NCI-H2196 (cell line): ENCODE measurements around the gene CCNL1.
"Not testable (repeated sequence)": the region's sequence is repeated elsewhere in the genome, so short reads cannot be mapped to it uniquely, and the experiment has no call there.

Source experiments
- DNase-seq: peaks from one replicate; lab custom pipeline; 2025; ENCODE audit not compliant: unreplicated experiment; lab: John Stamatoyannopoulos, UW

Gene CCNL1

GRCh38 chr3:157159762-157160657 is at the start of gene CCNL1:
TSS of gene CCNL1 (minus strand) at chr3:157160147. CDS start at chr3:157160094, 53 bp downstream.
- DNase-seq = peak; percentile 100

GRCh38 chr3:157204880-157205279 is 44.9 kb upstream of the CCNL1 start:
- DNase-seq = no peak

- DNase-seq = peak; percentile 31
These were observed 44.5 kb upstream of the CCNL1 start for GRCh38 chr3:157204431-157204830.

GRCh38 chr3:157201648-157202278 is 41.8 kb upstream of the CCNL1 start:
- peak; percentile 70 for DNase-seq

DNA sequence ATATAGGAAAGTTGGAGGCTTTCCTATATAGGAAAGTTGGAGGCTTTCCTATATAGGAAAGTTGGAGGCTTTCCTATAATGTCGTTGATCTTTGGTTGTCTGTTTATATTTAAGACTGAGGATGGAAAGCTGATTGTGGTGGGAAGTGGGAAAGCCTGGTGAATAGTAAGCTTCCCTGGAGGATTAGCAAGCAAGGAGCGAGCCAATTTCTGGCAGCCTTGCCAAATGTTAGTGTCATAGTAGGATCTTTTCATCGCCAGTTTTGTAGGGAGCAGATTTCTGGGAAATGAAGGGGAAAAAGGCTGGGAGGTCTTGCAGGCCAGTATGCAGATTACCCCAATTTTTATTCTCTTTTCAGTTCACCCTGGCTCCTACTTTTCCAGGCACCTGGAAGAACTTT is 39.9 kb upstream of the CCNL1 start:
- DNase-seq = no peak

DNA sequence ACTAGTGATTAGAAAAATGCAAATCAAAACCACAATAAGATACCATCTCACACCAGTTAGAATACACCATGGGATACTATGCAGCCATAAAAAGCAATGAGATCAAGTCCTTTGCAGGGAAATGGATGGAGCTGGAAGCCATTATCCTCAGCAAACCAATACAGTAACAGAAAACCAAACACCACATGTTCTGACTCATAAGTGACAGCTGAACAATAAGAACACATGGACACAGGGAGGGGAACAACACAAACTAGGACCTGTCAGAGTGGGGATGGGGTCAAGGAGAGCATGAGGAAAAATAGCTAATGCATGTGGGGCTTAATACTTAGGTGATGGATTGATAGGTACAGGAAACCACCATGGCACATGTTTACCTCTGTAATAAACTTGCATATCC is 36.0 kb upstream of the CCNL1 start:
- DNase-seq = no peak

- not testable (repeated sequence) for DNase-seq
These were observed 31.2 kb upstream of the CCNL1 start for GRCh38 chr3:157191149-157191548.

GRCh38 chr3:157190380-157190872 is 30.5 kb upstream of the CCNL1 start:
- DNase-seq = no peak

DNA sequence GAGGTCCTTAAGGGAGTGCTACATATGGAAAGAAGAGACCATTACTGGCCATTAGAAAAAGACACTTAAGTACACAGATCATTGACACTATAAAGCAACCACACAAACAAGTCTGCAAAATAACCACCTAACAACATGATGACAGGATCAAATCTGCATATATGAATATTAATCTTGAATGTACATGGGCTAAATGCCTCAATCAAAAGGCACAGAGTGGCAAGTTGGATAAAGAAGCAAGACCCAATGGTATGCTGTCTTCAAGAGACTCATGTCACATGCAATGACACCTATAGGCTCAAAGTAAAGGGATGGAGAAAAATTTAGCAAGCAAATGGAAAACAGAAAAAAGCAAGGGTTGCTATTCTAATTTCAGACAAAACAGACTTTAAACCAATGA is 28.4 kb upstream of the CCNL1 start:
- no peak for DNase-seq

DNA sequence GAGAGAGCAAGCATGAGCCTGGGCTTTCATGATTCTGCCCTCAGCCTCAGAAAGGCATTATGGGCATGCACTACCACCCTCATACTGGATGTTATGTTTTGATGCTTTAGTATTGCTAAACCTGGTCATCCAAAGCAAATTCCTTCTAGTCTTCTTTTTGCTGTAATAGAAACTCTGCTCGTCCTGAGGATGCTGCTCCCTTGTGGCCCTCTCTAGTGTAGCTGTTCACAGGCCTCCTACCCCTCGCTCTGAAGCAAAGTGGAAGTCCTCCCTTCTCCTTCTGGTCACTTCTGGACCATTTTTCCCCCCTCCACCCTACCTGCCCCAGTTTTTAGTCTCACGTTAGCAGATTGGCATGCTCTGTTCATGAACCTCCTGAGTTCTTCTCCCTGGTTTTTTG is 22.9 kb upstream of the CCNL1 start:
- no peak for DNase-seq

DNA sequence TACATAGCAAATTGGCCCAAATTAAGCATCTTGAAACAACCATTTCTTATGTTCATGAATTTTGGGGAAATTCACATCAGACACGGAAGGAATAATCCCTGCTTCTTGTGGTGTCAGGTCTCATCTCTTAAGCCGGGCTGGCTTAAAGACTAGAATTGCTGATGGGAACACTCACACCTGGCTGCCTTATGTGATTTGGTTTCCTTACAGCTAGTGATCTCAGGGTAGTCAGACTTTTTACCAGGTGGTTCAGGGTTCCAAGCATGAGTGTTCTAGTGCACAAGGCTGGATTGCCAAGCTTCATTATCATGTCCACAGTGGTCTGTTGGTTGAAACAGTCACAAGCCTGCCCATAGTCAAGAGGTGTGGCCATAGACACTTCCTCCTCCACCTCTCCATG is 20.3 kb upstream of the CCNL1 start:
- no peak for DNase-seq

DNA sequence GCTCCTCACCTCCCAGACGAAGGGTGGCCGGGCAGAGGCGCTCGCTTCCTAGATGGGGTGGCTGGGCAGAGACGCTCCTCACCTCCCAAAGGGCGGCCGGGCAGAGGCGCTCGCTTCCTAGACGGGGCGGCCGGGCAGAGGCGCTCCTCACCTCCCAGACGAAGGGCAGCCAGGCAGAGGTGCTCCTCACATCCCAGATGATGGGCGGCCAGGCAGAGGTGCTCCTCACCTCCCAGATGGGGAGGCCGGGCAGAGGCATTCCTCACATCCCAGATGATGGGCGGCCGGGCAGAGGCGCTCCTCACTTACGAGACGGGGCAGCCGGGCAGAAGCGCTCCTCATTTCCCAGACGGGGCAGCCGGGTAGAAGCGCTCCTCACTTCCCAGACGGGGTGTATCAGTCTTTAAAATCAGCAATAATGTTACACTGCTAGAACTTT is 19.4 kb upstream of the CCNL1 start:
- DNase-seq = no peak

- not testable (repeated sequence) for DNase-seq
These were observed 18.8 kb upstream of the CCNL1 start for GRCh38 chr3:157178503-157179364.

DNA sequence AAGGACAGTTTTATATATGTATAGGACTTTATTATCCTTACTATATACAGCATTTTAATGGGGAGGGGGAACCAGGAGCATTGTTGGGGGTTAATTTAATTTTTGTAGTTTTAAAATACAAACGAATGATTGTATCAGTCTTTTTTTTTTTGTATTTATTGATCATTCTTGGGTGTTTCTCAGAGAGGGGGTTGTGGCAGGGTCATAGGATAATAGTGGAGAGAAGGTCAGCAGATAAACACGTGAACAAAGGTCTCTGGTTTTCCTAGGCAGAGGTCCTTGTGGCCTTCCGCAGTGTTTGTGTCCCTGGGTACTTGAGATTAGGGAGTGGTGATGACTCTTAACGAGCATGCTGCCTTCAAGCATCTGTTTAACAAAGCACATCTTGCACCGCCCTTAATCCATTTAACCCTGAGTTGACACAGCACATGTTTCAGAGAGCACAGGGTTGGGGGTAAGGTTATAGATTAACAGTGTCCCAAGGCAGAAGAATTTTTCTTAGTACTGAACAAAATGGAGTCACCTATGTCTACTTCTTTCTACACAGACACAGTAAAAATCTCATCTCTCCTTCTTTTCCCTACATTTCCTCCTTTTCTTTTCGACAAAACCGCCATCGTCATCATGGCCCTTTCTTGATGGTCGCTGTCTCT is 18.0 kb upstream of the CCNL1 start:
- not testable (repeated sequence) for DNase-seq

GRCh38 chr3:157176934-157177333 is 17.0 kb upstream of the CCNL1 start:
- DNase-seq = no peak

DNA sequence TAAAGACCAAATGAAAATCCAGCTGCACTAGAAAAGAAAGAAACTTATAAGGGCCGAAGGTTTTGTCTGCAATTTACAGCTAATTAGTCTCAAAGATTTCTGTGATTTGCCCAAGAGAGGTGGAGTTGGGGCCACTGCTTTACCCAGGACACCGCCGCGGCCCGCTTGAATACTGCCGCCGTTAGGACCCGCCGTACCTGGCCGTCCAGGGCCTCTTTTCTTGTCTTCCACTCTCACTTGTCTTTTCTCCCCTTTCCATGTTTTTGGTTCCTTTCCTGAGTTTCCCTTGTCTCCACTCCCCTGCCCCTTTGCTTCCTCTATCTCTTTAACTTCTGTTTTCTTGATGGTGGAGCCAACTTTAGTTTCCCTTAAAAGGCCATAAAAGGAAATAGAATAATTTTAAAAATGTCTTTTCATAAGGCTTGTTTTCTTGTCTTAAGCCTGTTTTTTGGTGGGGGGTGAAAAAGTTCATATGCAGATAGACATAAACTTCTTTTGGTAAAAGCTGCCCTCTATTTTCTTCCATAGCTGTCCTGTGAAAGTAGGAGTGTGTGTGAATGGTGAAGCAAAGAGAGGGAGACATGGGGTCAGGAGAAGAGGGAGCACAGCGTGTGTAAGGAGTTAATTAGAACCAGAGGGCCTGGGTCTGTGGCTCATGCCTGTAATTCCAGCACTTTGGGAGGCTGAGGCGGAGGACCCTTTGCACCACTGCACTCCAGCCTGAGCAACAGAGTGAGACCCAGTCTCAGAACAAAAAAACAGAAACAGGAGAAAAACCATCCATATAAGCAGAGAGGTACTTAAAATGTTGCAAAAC is 16.0 kb upstream of the CCNL1 start:
- DNase-seq = no peak

DNA sequence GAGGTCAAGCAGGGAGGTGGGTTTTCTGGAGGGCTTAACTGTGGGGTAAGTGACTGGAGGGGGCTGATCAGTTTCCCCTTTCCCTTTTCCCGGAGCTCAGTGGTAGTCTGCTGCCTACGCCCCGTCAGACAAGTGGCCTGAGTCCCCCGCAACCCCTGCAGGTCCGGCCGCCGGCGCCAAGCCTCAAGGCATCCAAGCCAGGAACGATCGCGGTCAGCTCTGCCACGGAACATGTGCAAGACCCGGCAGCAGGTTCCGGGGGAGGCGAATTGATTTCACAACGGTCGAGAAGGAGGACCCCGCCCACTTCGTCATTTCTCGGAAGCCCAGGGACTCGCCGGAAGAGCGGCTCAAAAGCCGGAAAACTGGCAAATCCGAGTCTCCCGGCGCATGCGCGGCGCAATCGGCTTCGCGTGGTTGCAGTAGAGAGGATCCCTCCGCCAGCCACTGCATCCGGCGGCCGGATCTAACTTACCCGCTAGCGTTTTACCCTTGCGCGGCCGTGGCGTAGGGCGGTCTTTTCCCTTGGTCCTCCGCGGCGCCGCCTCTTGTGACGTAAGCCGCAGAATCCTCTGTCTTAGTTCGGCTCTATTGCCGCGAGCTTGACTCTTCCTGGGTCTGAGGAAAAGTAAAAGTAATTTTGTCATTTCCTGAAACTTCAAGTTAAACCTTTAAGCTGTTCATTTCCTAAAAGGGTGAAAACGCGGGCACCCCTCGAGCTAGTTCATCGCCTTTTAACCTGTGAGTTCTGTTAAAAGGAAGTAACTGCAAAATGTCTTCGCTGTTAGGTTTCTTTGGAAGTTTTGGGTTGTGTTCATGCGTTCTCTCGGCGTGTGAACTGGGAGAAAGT is 14.9 kb upstream of the CCNL1 start:
- DNase-seq = peak; percentile 100

DNA sequence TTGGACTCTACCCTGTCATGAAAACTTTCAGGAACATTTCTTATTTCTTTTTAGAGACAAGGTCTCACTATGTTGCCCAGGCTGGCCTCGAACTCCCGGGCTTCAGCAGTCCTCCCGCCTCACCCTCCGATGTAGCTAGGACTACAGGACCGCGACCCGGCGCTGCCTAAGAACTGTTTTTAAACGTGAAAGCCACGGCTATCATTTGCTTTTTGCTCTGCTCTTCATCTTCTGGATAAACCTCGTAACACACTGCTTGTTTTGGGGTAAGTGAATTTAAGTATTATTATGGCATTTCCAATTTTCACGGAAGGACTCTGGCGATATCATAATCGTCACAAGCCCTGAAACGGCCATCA is 14.3 kb upstream of the CCNL1 start:
- no peak for DNase-seq

DNA sequence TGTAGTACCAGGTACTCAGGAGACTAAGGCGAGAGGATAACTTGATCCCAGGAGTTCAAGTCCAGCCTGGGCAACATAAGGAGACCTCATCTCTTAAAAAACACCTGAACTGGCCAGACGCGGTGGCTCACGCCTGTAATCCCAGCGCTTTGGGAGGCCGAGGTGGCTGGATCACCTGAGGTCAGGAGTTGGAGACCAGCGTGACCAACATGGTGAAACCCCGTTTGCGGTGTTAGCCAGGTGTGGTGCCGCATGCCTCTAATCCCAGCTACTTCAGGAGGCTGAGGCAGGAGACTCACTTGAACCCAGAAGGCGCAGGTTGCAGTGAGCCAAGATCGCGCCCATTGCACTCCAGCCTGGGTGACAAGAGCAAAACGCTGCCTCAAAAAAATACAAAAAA is 13.4 kb upstream of the CCNL1 start:
- not testable (repeated sequence) for DNase-seq
